IMR-90 (cell line): ENCODE results near the gene EXOC2. TPM values are rescaled to one million over a fixed set of nuclear protein-coding genes. Genes with fewer than 3 reads are reported as not detected.

Experiments used
- ATAC-seq: fragments of 200-7000 bp; cut with Tn5 transposase; 2 replicates; pipeline ENCODE4 v1.9.1; 2020; ENCODE audit warnings: low read depth, mild to moderate bottlenecking, moderate library complexity
- BruUV-seq: library from RNA; stranded (reverse); fragments of 400-500 nt; replicated peaks from 2 replicates; lab custom pipeline; 2021; lab: Mats Ljungman, UMichigan
- CTCF ChIA-PET: fragments of 300-600 bp; formaldehyde crosslinking; extraction: SDS; loops from one replicate; lab custom pipeline; 2021; ENCODE audit warnings: antibody characterized with exemption; lab: Yijun Ruan, JAX
- POLR2A ChIA-PET: fragments of 300-600 bp; sonication (Branson Sonifier 250); formaldehyde crosslinking; loops from one replicate; lab custom pipeline; 2022; ENCODE audit warnings: antibody characterized with exemption; ENCODE audit not compliant: unreplicated experiment; lab: Charles Lee
- DNase-seq: peaks from one replicate; pipeline ENCODE4 v3.0.0; 2013
- H2AFZ ChIP-seq: replicated peaks from 2 replicates; pipeline ENCODE3; 2013; ENCODE audit warnings: low read length, mild to moderate bottlenecking; ENCODE audit not compliant: poor library complexity
- H2AK5ac ChIP-seq: 2 replicates; pipeline ENCODE4 v1.6.1; 2013; ENCODE audit warnings: low read depth, low read length, inconsistent platforms
- H2AK9ac ChIP-seq: replicated peaks from 2 replicates; pipeline ENCODE3; 2013; ENCODE audit warnings: mild to moderate bottlenecking, low read depth, low read length, moderate library complexity; ENCODE audit not compliant: poor library complexity
- H2BK120ac ChIP-seq: 2 replicates; pipeline ENCODE4 v1.6.1; 2013; ENCODE audit warnings: low read depth, low read length, inconsistent platforms
- H2BK15ac ChIP-seq: 3 replicates; pipeline ENCODE4 v1.6.1; 2013; ENCODE audit warnings: low read depth, low read length, inconsistent platforms
- H2BK20ac ChIP-seq: 2 replicates; pipeline ENCODE4 v1.6.1; 2013; ENCODE audit warnings: low read depth, mild to moderate bottlenecking, inconsistent platforms, low read length, moderate library complexity
- H2BK5ac ChIP-seq: 2 replicates; pipeline ENCODE4 v1.6.1; 2013; ENCODE audit warnings: mild to moderate bottlenecking, low read depth, low read length, inconsistent platforms; ENCODE audit not compliant: poor library complexity, severe bottlenecking
- H3K14ac ChIP-seq: replicated peaks from 2 replicates; pipeline ENCODE4 v1.6.1; 2013; ENCODE audit warnings: low read depth, low read length, inconsistent platforms
- H3K18ac ChIP-seq: 2 replicates; pipeline ENCODE4 v1.6.1; 2013; ENCODE audit warnings: low read depth, low read length, control low read depth
- H3K23ac ChIP-seq: 2 replicates; pipeline ENCODE4 v1.6.1; 2013; ENCODE audit warnings: low read depth, low read length, inconsistent platforms
- H3K27ac ChIP-seq: 2 replicates; pipeline ENCODE4 v1.5.1; 2013; ENCODE audit warnings: mild to moderate bottlenecking, control low read depth, low read length; ENCODE audit not compliant: insufficient read depth
- H3K27me3 ChIP-seq: 2 replicates; pipeline ENCODE4 v1.6.1; 2013; ENCODE audit warnings: low read length; ENCODE audit not compliant: control insufficient read depth, insufficient read depth
- H3K36me3 ChIP-seq: 2 replicates; pipeline ENCODE4 v1.6.1; 2013; ENCODE audit warnings: low read length, mixed read lengths; ENCODE audit not compliant: control insufficient read depth, insufficient read depth
- H3K4ac ChIP-seq: 2 replicates; pipeline ENCODE4 v1.6.1; 2013; ENCODE audit warnings: low read depth, low read length, inconsistent platforms
- H3K4me1 ChIP-seq: 2 replicates; pipeline ENCODE4 v1.6.1; 2013; ENCODE audit warnings: low read length, mixed read lengths; ENCODE audit not compliant: control insufficient read depth, insufficient read depth
- H3K4me2 ChIP-seq: 2 replicates; pipeline ENCODE4 v1.6.1; 2013; ENCODE audit warnings: low read depth, mild to moderate bottlenecking, control low read depth, low read length, moderate library complexity
- H3K4me3 ChIP-seq: 2 replicates; pipeline ENCODE4 v1.5.1; 2013; ENCODE audit warnings: low read depth, mild to moderate bottlenecking, control low read depth, low read length, moderate library complexity; ENCODE audit not compliant: insufficient read depth
- H3K56ac ChIP-seq: 2 replicates; pipeline ENCODE4 v1.6.1; 2013; ENCODE audit warnings: low read length, inconsistent platforms; ENCODE audit not compliant: insufficient read depth; ENCODE audit errors: extremely low read depth
- H3K79me1 ChIP-seq, 2 experiments: 2 replicates each; pipeline ENCODE4 v1.6.1; 2013; ENCODE audit warnings: low read length in 2 of 2, inconsistent platforms in 1 of 2, low read depth in 1 of 2
- H3K9ac ChIP-seq: 2 replicates; pipeline ENCODE4 v1.6.1; 2013; ENCODE audit warnings: low read depth, low read length, control low read depth
- H3K9me1 ChIP-seq: 2 replicates; pipeline ENCODE4 v1.6.1; 2013; ENCODE audit warnings: low read length, inconsistent platforms; ENCODE audit not compliant: insufficient read depth
- H3K9me3 ChIP-seq: 2 replicates; pipeline ENCODE4 v1.6.1; 2013; ENCODE audit warnings: low read length; ENCODE audit not compliant: control insufficient read depth, insufficient read depth
- H4K20me1 ChIP-seq: 2 replicates; pipeline ENCODE4 v1.6.1; 2013; ENCODE audit warnings: low read length, inconsistent platforms; ENCODE audit not compliant: insufficient read depth
- H4K5ac ChIP-seq: 2 replicates; pipeline ENCODE4 v1.6.1; 2013; ENCODE audit warnings: mild to moderate bottlenecking, low read depth, low read length, control low read depth
- H4K8ac ChIP-seq, 2 experiments: 2 replicates each; pipeline ENCODE4 v1.6.1; 2013; ENCODE audit warnings: low read depth in 2 of 2, low read length in 2 of 2, control low read depth in 1 of 2, inconsistent platforms in 1 of 2
- H4K91ac ChIP-seq: 2 replicates; pipeline ENCODE4 v1.6.1; 2013; ENCODE audit warnings: low read depth, low read length, inconsistent platforms; ENCODE audit not compliant: insufficient read depth
- MAFK ChIP-seq: IDR thresholded peaks from 2 replicates; pipeline ENCODE4 v1.6.1; 2012; ENCODE audit warnings: low read depth, low read length, improper control_type of control experiment
- MXI1 ChIP-seq: IDR thresholded peaks from 2 replicates; pipeline ENCODE4 v1.6.1; 2012; ENCODE audit warnings: low read depth, mild to moderate bottlenecking, low read length, moderate library complexity, borderline replicate concordance
- WGBS, 2 experiments: methylation state at CpG; one replicate each; pipeline versions ENCODE4 v1.1.5 to v1.1.7; 2013; ENCODE audit warnings: missing lambda C conversion rate in 2 of 2; ENCODE audit not compliant: insufficient read length in 1 of 2; ENCODE audit errors: extremely low coverage in 2 of 2; 5-methylcytosine and 5-hydroxymethylcytosine counted together
- dilution Hi-C: fragments of 300-500 bp; cut with HindIII; formaldehyde crosslinking; loops from one replicate; pipeline ENCODE4 v1.14.3; 2018; ENCODE audit warnings: low sequenced_read_pairs; ENCODE audit not compliant: unreplicated experiment
- in situ Hi-C: fragments of 300-500 bp; cut with MboI; formaldehyde crosslinking; loops from 3 replicates; pipeline ENCODE4 v1.14.3; 2019; ENCODE audit warnings: low sequenced_read_pairs, inconsistent platforms, mixed read lengths
- intact Hi-C: fragments of 100-400 bp; cut with micrococcal nuclease; formaldehyde crosslinking; loops from 2 replicates; pipeline ENCODE4 v1.10.0; 2022
- polyA plus RNA-seq, 3 experiments: library from polyadenylated mRNA; depleted of rRNA; stranded (reverse); fragments of >200 nt; gene quantifications; 2 replicates each; pipeline ENCODE4 v1.2.3, GENCODE V29; 2012; ENCODE audit warnings: low replicate concordance in 1 of 3
- total RNA-seq: library from RNA; depleted of rRNA; stranded (reverse); fragments of >200 nt; gene quantifications from 2 replicates; pipeline ENCODE4 v1.2.3, GENCODE V29; 2012

Gene EXOC2
- total and polyA plus RNA-seq, 2 of the 4 experiments (the other 2 are of a cell fraction): 13.1 to 37.3 TPM

GRCh38 chr6:516213-516612 is 176.7 kb downstream of the EXOC2 start:
- Histone ChIP-seq H3K79me1 (peaks cover 0 to 15% of the 10 kb centered on the region in 2 experiments; a peak in 1 of 4 replicates), H3K14ac (no peak overlapping the region), H2BK15ac (no peak overlapping the region), H4K5ac (no peak overlapping the region), H2AFZ (no peak overlapping the region), H3K4me2 (no peak overlapping the region), H3K9me3 (peaks cover 2% of the 10 kb centered on the region; the same call in 1 of the 2 replicates), H3K23ac (no peak overlapping the region), H3K4me1 (no peaks in the 10 kb centered on the region; the same call in 1 of the 2 replicates), H4K20me1 (no peaks in the 10 kb centered on the region; the same call in 1 of the 2 replicates), H3K4ac (no peak overlapping the region), H3K56ac (no peak overlapping the region), H3K18ac (no peak overlapping the region), H3K9ac (no peak overlapping the region), H3K27me3 (no peaks in the 10 kb centered on the region), H2BK120ac (no peak overlapping the region), H4K91ac (no peak overlapping the region), H2BK5ac (no peak overlapping the region), H3K27ac (no peak overlapping the region), H2AK5ac (no peak overlapping the region), H3K4me3 (no peak overlapping the region), H3K9me1 (peaks cover 3% of the 10 kb centered on the region; the same call in 1 of the 2 replicates), H2AK9ac (no peak overlapping the region), H3K36me3 (peaks cover 15% of the 10 kb centered on the region), H2BK20ac (no peak overlapping the region), H4K8ac (no peak overlapping the region)
- BruUV-seq: no TSS peak
- ATAC-seq (no peak), DNase-seq (no peak)
- in situ Hi-C loops: no loop called here
- dilution Hi-C loops: no loop called here
- ChIA-PET POLR2A (no interaction called here), CTCF (no interaction called here)
- WGBS, 2 experiments: no CpG with 5 or more reads among the region's 11 CpGs
- intact Hi-C loops: no loop called here
- TF ChIP-seq MAFK (no peak), MXI1 (no peak)
